Measurements from ENCODE around the gene GALNT18.

DNA sequence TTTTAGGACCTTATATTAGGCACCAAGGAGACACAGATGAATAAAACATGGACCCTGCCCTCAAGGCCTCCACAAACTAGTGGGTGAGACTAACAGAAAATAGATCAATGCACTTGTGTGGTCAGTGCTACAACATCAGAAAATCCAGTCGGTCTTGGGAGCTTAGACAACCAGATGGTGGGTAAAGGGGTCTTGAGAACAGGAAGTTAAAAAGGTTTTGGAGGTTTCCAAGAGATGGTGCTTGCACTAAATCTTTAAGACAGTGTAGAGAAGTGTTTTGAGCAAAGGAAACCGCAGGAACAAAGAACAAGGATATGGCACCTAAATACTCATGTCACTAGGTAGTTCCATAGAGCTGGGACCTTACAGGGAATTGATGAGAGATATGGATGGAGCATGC is 56.2 kb downstream of the GALNT18 start:
- TF ChIP-seq, protein P1, sequence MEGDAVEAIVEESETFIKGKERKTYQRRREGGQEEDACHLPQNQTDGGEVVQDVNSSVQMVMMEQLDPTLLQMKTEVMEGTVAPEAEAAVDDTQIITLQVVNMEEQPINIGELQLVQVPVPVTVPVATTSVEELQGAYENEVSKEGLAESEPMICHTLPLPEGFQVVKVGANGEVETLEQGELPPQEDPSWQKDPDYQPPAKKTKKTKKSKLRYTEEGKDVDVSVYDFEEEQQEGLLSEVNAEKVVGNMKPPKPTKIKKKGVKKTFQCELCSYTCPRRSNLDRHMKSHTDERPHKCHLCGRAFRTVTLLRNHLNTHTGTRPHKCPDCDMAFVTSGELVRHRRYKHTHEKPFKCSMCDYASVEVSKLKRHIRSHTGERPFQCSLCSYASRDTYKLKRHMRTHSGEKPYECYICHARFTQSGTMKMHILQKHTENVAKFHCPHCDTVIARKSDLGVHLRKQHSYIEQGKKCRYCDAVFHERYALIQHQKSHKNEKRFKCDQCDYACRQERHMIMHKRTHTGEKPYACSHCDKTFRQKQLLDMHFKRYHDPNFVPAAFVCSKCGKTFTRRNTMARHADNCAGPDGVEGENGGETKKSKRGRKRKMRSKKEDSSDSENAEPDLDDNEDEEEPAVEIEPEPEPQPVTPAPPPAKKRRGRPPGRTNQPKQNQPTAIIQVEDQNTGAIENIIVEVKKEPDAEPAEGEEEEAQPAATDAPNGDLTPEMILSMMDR (conservative IDR thresholded peaks at IDR 0.05; ENCODE audit: low read length): no peak
- no peak for TF ChIP-seq EZH2phosphoT487 (IDR thresholded peaks at IDR 0.05; ENCODE audit: borderline replicate concordance, low read depth, low read length)

Data from OCI-LY7 (cell line).